ENCODE data around the gene MVD.

DNA sequence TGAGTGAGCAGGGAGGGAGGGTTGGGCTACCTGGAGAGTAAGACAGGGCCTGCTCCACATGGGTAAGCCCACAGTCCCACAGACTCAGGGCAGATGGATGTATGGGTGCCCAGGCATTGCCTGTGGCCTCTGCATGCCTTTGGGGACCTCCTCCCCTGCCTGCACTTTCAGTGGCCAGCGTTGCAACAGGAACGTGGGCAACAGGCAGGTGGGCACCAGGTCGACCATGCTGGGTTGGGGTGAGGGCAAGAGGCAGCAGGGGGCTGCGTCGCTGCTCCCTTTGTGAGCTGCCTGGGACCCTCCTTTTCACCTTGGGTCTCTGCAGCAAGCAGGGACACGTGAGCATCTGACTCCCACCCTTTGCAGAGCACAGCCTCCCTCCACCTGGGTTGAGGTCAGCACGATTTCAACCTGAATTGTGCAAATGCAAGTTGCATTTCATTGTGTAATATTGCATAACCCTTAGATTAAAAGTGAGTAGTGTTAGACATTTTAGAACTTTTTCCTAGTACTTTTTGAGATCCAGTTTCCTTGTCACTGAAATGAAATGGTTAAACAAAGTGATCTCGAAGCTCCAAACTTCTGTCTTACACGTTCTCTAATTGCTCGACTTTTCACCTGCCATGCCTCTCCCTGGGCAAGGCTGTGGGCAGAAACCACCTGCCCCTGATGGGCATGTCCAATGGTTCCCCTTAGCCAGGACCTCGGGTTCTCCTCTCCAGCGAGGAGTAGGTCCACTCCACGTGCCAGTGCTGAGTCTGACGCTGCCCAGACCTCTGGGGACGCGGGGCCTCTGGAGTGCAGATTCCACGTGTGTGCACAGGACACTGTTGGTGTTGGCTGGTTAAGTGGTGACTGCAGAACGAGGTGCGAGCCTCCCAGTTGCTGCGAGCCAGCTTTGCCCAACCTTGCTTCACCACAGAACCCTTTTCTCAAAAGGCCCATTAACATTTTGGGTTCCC is 57.4 kb downstream of the MVD start:
- TF ChIP-seq, protein P1, sequence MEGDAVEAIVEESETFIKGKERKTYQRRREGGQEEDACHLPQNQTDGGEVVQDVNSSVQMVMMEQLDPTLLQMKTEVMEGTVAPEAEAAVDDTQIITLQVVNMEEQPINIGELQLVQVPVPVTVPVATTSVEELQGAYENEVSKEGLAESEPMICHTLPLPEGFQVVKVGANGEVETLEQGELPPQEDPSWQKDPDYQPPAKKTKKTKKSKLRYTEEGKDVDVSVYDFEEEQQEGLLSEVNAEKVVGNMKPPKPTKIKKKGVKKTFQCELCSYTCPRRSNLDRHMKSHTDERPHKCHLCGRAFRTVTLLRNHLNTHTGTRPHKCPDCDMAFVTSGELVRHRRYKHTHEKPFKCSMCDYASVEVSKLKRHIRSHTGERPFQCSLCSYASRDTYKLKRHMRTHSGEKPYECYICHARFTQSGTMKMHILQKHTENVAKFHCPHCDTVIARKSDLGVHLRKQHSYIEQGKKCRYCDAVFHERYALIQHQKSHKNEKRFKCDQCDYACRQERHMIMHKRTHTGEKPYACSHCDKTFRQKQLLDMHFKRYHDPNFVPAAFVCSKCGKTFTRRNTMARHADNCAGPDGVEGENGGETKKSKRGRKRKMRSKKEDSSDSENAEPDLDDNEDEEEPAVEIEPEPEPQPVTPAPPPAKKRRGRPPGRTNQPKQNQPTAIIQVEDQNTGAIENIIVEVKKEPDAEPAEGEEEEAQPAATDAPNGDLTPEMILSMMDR (IDR thresholded peaks at IDR 0.05), result no peak
- TF ChIP-seq EP300 (IDR thresholded peaks at IDR 0.05), result no peak

Measured in tibial nerve (tissue), 4 donors.